HG03571 (cell line): ENCODE data around the gene KCNJ14.
A peak's percentile ranks its signal among the peaks of the same experiment; 100 is the strongest.

Experiments used
- ATAC-seq: cut with Tn5 transposase; IDR thresholded peaks from one replicate; pipeline ENCODE4 v1.9.1; 2021; ENCODE audit not compliant: unreplicated experiment

Gene KCNJ14

GRCh38 chr19:48455171-48455907, at the start of gene KCNJ14:
TSS of gene KCNJ14 (plus strand) at chr19:48455574. CDS start at chr19:48461725, 6,151 bp downstream.
- ATAC-seq = no peak

DNA sequence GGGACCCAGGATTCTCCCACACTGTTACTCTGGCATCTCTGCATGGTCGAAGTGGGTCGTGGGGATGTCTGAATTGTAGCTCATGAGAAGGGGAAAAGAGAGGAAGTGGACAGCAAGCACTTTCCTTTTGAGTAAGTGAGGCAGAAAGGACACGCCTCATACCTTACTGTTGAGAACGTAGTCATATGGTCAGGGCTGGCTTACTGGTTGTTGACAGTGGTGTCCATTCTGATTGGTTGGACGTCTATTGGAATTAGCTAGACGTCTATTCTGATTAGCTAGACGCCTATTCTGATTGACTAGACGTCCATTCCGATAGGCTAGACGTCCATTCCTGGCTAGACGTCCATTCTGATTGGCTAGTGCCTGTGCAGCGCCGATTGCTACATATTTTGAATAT, 49.5 kb upstream of the KCNJ14 start:
- no peak for ATAC-seq

GRCh38 chr19:48413879-48414587, 41.3 kb upstream of the KCNJ14 start:
- no peak for ATAC-seq

DNA sequence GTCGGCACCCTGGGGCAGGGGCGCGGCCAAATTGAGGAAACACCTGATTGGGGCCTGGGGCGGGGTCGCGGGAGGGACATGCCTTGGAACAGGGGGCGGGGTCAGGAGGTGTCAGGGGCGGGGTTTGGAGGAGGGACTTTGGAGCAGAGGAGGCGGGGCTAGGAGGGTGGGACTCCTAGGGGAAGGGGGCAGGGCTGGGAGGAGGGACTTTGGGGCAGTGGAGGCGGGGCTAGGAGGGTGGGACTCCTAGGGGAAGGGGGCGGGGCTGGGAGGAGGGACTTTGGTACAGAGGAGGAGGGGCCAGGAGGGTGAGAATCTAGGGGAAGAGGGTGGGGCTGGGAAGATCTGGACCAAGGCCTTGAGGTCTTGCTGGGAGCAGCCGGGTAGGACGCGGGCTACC, 40.0 kb upstream of the KCNJ14 start:
- no peak for ATAC-seq

- ATAC-seq = no peak
These were observed 39.6 kb upstream of the KCNJ14 start for GRCh38 chr19:48415806-48416221.

- ATAC-seq = no peak
These were observed 38.0 kb upstream of the KCNJ14 start for GRCh38 chr19:48417421-48417820.

DNA sequence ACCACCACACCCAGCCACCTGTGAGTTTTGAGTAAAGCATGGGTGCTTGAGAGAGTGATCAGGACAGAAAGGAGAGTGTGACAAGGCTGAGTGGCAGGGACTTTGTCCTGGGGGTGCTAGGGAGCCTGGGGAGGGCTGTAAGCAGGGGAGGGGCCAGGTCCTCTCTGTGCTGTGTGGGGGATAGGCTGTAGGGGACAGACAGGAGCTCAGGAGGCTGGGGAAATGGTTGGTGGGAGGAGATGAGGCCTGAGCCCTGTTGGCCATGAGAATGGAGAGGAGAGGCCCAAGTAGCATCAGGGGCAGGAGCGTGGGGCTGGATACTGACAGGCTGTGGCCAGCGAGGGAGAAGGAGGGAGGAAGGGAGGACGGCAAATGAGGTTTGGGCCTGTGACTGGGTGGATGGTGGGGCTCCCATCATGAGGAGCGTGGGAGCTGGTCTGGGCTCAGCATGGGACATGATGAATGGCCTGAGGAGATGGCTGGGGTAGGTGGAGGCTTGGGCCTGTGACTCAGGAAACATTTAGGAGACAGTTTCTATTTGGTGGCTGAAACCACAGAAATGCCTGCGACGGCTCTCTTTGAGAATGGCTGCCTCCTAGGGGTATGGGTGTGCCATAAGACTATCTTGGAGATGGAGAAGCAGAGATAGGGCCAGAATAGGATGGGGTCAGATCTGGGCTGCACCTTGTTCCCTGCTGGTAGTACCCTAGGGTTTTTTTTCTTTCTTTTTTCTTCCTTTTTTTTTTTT, 36.9 kb upstream of the KCNJ14 start:
- ATAC-seq = no peak

DNA sequence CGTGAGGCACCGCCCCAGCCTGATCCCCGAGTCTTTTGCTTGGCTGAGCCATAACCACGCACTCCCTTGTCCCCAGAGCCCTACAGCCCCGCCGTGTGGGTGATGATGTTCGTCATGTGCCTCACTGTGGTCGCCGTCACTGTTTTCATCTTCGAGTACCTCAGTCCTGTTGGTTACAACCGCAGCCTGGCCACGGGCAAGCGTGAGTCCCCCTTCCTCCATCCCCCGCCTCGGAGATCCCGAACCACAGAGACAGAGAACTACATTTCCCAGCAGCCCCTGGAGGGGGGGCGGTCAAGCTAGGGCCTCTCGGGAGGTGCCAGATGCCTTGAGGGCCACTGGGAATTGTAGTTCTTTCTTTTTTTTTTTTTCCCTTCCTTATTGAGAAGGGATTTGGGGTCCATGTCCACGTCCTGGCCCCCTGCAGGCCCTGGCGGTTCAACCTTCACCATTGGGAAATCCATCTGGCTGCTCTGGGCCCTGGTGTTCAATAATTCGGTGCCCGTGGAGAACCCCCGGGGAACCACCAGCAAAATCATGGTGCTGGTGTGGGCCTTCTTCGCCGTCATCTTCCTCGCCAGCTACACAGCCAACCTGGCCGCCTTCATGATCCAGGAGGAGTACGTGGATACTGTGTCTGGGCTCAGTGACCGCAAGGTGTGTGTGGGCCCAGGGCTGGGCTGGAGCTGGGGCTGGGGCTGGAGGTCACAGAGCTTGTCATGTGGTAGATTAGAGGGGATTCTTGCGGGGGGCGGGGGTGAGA, 36.0 kb upstream of the KCNJ14 start:
- ATAC-seq = peak; percentile 66

GRCh38 chr19:48421548-48421947, 33.8 kb upstream of the KCNJ14 start:
- no peak for ATAC-seq

- ATAC-seq = no peak
These were observed 30.6 kb upstream of the KCNJ14 start for GRCh38 chr19:48424694-48425219.

DNA sequence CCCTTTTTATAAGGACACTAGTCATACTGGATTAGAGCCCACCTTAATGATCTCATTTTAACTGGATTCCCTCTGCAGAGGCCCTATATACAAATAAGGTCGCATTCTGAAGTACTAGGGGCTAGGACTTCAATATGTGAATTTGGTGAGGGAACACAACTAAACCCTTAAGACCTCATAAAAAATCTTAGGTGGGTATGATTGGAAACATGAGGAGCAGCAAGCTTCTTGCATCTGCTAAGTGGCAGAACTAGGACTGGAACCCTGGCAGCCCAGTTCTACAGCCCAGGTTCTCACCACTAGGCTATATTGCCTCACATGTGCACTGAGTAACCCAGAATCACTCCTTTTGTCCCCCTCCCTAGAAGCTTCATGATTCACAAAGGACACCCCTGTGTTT, 26.7 kb upstream of the KCNJ14 start:
- no peak for ATAC-seq

- ATAC-seq = no peak
These were observed 22.0 kb upstream of the KCNJ14 start for GRCh38 chr19:48433337-48433736.

GRCh38 chr19:48436586-48436985, 18.8 kb upstream of the KCNJ14 start:
- ATAC-seq = no peak

DNA sequence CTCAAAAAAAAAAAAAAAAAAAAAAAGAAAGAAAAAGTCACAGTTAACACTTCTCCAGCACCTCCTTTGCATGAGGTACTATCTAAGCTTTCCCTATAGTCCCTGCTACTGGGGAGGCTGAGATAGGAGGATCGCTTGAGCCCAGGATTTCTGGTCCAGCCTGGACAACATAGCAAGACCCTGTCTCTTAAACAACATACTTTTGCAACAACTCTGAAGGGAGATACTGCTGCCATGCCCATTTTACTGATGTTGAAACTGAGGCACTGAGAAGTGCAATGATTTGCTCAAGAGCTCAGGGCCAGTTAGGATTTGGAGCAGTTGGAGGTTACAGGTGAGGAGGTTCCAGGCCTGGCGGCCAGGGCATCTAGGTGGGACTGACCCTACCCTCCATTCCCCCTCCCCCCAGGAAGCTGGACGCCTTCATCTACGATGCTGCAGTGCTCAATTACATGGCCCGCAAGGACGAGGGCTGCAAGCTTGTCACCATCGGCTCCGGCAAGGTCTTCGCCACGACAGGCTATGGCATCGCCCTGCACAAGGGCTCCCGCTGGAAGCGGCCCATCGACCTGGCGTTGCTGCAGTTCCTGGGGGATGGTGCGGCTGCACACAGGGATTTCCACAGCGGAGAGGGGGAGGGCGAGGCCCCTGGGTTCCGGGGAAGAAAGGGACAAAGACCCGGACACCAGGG, 13.9 kb upstream of the KCNJ14 start:
- ATAC-seq = no peak

DNA sequence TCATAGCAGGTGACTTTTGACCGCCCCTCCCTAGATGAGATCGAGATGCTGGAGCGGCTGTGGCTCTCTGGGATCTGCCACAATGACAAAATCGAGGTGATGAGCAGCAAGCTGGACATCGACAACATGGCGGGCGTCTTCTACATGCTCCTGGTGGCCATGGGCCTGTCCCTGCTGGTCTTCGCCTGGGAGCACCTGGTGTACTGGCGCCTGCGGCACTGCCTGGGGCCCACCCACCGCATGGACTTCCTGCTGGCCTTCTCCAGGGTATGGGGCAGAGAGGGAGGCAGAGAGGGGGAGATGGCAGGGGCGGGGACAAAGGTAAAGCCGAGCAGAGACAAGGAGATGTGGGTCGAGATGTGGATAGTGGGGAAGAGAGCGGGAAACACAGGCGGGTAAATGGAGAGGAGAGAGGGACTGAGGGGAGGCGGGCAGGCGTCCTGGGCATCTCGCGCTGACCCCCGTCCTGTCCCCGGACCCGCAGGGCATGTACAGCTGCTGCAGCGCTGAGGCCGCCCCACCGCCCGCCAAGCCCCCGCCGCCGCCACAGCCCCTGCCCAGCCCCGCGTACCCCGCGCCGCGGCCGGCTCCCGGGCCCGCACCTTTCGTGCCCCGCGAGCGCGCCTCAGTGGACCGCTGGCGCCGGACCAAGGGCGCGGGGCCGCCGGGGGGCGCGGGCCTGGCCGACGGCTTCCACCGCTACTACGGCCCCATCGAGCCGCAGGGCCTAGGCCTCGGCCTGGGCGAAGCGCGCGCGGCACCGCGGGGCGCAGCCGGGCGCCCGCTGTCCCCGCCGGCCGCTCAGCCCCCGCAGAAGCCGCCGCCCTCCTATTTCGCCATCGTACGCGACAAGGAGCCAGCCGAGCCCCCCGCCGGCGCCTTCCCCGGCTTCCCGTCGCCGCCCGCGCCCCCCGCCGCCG, 13.0 kb upstream of the KCNJ14 start:
- ATAC-seq = no peak

DNA sequence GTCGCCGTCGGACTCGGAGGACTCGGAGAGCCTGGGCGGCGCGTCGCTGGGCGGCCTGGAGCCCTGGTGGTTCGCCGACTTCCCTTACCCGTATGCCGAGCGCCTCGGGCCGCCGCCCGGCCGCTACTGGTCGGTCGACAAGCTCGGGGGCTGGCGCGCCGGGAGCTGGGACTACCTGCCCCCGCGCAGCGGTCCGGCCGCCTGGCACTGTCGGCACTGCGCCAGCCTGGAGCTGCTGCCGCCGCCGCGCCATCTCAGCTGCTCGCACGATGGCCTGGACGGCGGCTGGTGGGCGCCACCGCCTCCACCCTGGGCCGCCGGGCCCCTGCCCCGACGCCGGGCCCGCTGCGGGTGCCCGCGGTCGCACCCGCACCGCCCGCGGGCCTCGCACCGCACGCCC, 12.1 kb upstream of the KCNJ14 start:
- no peak for ATAC-seq

DNA sequence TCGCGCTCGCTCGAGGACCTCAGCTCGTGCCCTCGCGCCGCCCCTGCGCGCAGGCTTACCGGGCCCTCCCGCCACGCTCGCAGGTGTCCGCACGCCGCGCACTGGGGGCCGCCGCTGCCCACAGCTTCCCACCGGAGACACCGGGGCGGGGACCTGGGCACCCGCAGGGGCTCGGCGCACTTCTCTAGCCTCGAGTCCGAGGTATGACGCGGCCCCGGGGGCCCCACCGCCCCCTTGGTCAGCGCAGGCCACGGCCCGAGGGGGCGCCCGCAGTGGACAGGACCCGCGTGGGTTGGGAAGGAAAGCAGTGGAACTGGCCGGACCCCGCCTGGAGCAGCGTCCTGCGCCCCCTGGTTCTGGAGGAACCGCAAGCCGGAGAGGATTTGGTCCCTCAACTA, 11.6 kb upstream of the KCNJ14 start:
- no peak for ATAC-seq

GRCh38 chr19:48444129-48444935, 11.0 kb upstream of the KCNJ14 start:
- ATAC-seq = no peak

GRCh38 chr19:48444936-48445200, 10.5 kb upstream of the KCNJ14 start:
- no peak for ATAC-seq
